A549 treated with Hydrocortisone at 1 μM for 4 hours (cell line): ENCODE data around the gene KRT31. TPM values are rescaled to one million over a fixed set of nuclear protein-coding genes. Genes with fewer than 3 reads are reported as not detected.

Experiments
- total RNA-seq: library from RNA; stranded (reverse); fragments of 200-300 nt; extraction: Qiagen RNA extraction; gene quantifications from 5 replicates; pipeline ENCODE4 v1.2.3, GENCODE V29; 2022

Gene KRT31
- not detected in 5 replicates for total RNA-seq

GRCh38 chr17:41396996-41397660 lies at the start of gene KRT31:
Gene KRT31 (minus strand): TSS chr17:41397608. CDS start chr17:41397539, 69 bp downstream.

GRCh38 chr17:41440531-41441033 lies 43.2 kb upstream of the KRT31 start, which contains the start of gene KRT38:
Gene KRT38 (minus strand): TSS chr17:41440983. CDS start chr17:41440921, 62 bp downstream.

GRCh38 chr17:41424111-41424635 lies 26.8 kb upstream of the KRT31 start, which contains the start of gene KRT37:
Gene KRT37 (minus strand): TSS chr17:41424585. CDS start chr17:41424523, 62 bp downstream.

GRCh38 chr17:41381943-41382342 lies 15.5 kb downstream of the KRT31 start, which contains the start of gene KRT34:
Gene KRT34 (minus strand): TSS chr17:41382306. CDS start chr17:41382246, 60 bp downstream.

GRCh38 chr17:41369713-41370112 lies 27.7 kb downstream of the KRT31 start, which contains the start of gene KRT33B:
Gene KRT33B (minus strand): TSS chr17:41369813. CDS start chr17:41369750, 63 bp downstream.

GRCh38 chr17:41350381-41350878 lies 47.0 kb downstream of the KRT31 start, which contains the start of gene KRT33A:
Gene KRT33A (minus strand): TSS chr17:41350828. CDS start chr17:41350767, 61 bp downstream.

Other genes with a start within 250 kb of the KRT31 start
- gene KRTAP4-5, start 247.8 kb downstream of the KRT31 start, total RNA-seq: not detected in 5 replicates
- not detected in 5 replicates for gene KRTAP4-4, start 236.9 kb downstream of the KRT31 start, total RNA-seq
- not detected in 5 replicates for gene KRTAP4-3, start 229.4 kb downstream of the KRT31 start, total RNA-seq
- gene KRTAP4-2, start 219.4 kb downstream of the KRT31 start, total RNA-seq: not detected in 5 replicates
- gene KRTAP4-1, start 212.7 kb downstream of the KRT31 start, total RNA-seq: 0.10 to 0.29 TPM (median 0.16 TPM) in 3 of 5 replicates, not detected in the others
- not detected in 5 replicates for gene KRTAP9-1, start 207.7 kb downstream of the KRT31 start, total RNA-seq
- not detected in 5 replicates for gene KRTAP9-2, start 171.0 kb downstream of the KRT31 start, total RNA-seq
- not detected in 5 replicates for gene KRTAP9-3, start 165.2 kb downstream of the KRT31 start, total RNA-seq
- gene KRTAP9-8, start 159.6 kb downstream of the KRT31 start, total RNA-seq: not detected in 5 replicates
- gene KRTAP9-4, start 147.9 kb downstream of the KRT31 start, total RNA-seq: not detected in 5 replicates
- gene KRTAP9-9, start 142.2 kb downstream of the KRT31 start, total RNA-seq: not detected in 5 replicates
- not detected in 5 replicates for gene KRTAP9-6, start 132.2 kb downstream of the KRT31 start, total RNA-seq
- not detected in 5 replicates for gene KRTAP9-7, start 121.9 kb downstream of the KRT31 start, total RNA-seq
- not detected in 5 replicates for gene KRTAP29-1, start 94.8 kb downstream of the KRT31 start, total RNA-seq
- not detected in 5 replicates for gene KRTAP16-1, start 88.3 kb downstream of the KRT31 start, total RNA-seq
- gene KRTAP17-1, start 81.9 kb downstream of the KRT31 start, total RNA-seq: not detected in 5 replicates
- gene KRT33A, start 46.8 kb downstream of the KRT31 start, total RNA-seq: not detected in 5 replicates
- gene KRT33B, start 27.8 kb downstream of the KRT31 start, total RNA-seq: not detected in 5 replicates
- gene KRT34, start 15.3 kb downstream of the KRT31 start, total RNA-seq: 0.22 to 0.52 TPM (median 0.46 TPM) in 5 replicates
- gene KRT37, start 27.0 kb upstream of the KRT31 start, total RNA-seq: not detected in 5 replicates
- gene KRT38, start 43.4 kb upstream of the KRT31 start, total RNA-seq: not detected in 5 replicates
- 0.05 to 0.07 TPM (median 0.06 TPM) in 3 of 5 replicates, not detected in the others for gene KRT32, start 69.8 kb upstream of the KRT31 start, total RNA-seq
- not detected in 5 replicates for gene KRT35, start 83.5 kb upstream of the KRT31 start, total RNA-seq
- not detected in 5 replicates for gene KRT36, start 92.3 kb upstream of the KRT31 start, total RNA-seq
- gene KRT13, start 108.0 kb upstream of the KRT31 start, total RNA-seq: 0.09 to 0.29 TPM (median 0.24 TPM) in 5 replicates
- gene KRT15, start 121.3 kb upstream of the KRT31 start, total RNA-seq: 2.1 to 3.9 TPM (median 3.2 TPM) in 5 replicates
- 40.6 to 55.7 TPM (median 46.2 TPM) in 5 replicates for gene KRT19, start 130.7 kb upstream of the KRT31 start, total RNA-seq
- not detected in 5 replicates for gene KRT9, start 174.5 kb upstream of the KRT31 start, total RNA-seq
- 0.08 to 0.17 TPM (median 0.13 TPM) in 4 of 5 replicates, not detected in the other for gene KRT14, start 189.3 kb upstream of the KRT31 start, total RNA-seq
- gene KRT16, start 215.2 kb upstream of the KRT31 start, total RNA-seq: 0.51 to 1.3 TPM (median 1.1 TPM) in 5 replicates
- 0.54 to 1.9 TPM (median 0.78 TPM) in 5 replicates for gene KRT17, start 227.0 kb upstream of the KRT31 start, total RNA-seq